DMS153 treated with DMSO at 0.1 percent for 48 hours (cell line): ENCODE measurements around the gene RPS24.
A peak's percentile ranks its signal among the peaks of the same experiment; 100 is the strongest.
"Not testable (repeated sequence)": the region's sequence is repeated elsewhere in the genome, so short reads cannot be mapped to it uniquely, and the experiment has no call there.

Experiments
- DNase-seq: peaks from one replicate; lab custom pipeline; 2025; ENCODE audit not compliant: unreplicated experiment; lab: John Stamatoyannopoulos, UW

The RPS24 gene

DNA sequence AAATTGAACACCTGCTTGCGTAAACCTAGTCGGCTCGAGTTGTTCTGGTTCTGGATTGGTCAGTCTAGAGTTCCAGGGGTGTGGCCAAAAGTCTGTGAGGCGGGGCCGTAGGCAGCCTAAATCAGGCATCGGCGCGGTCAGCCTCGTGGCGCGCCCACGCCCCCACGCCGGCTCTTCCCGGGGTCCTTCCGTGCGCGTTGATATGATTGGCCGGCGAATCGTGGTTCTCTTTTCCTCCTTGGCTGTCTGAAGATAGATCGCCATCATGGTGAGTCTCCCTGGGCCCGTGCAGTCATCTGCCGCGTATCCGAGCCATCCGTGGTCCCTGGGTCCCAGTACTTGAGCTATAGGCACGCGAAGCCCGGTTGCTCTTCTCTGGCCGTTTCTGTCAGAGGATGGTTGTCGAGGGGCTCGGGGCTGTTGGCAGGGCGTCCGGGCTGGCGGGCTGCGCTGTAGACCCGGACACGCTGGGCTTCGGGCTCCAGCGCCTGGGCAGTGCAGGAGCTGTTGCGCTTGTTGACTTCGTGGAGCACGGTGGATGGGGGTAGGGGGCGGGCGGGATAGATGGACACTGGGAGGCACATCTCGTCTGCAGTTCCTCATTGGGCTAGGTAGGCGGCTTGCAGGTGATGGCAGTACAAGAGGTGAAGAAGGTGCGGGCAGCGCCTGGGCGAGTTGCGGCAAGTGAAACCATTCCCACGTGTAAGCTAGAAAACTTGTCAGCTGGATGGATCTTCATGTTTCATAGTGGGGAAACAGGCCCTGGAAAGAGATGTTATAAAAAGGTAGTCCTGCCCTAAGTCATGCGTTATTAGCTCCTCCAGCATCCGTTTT lies at the start of gene RPS24:
Gene RPS24, plus strand, starts transcription at position 227 of the 834 bp plus-strand sequence. Its CDS starts 39 bp downstream, at position 266.
- DNase-seq = peak; percentile 97

DNA sequence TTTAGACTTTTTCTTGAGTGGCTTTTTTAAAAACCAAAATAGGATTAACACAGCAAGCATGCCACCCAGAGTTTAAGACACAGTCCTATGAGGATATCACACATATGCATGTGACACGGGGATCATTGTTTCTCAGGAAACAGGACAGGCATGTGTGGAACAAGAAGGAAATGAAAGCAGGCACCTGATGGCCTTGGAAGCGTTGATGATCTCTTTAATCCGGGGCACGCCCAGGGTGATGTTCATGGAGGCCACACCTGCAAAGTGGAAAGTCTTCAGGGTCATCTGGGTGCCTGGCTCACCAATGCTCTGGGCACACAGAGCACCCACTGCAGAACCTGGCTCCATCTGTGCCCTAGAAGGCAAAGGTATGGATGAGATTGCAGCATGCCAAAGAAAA lies 48.7 kb upstream of the RPS24 start:
- DNase-seq = no peak

DNA sequence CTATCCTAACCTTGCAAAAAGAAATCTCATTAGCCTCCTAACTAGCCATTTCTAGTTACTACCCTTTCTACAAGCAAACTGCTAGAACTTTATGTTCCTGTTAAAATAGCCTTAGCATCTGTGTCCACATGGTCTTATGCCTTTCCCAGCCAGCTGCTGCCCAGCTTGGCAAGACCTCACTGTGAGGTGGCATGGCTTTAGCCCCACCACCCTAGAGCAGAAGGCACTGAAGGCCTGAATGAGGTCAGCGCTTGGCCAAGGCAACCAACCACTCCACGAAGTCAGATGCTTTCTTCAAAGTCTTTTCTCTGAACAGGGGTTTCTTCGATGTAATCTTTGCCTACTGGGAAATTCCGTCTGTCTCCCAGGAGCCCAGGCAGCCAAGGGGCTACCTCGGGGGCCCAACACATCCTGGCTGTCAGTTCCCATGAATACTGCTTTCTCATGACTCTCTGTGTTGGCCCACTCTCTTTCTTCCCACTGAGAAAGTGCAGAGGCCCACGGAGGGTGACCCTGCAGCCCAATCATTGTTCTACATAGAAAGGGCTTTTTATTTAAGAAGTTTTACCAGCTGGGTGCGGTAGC lies 45.9 kb upstream of the RPS24 start:
- DNase-seq = no peak

DNA sequence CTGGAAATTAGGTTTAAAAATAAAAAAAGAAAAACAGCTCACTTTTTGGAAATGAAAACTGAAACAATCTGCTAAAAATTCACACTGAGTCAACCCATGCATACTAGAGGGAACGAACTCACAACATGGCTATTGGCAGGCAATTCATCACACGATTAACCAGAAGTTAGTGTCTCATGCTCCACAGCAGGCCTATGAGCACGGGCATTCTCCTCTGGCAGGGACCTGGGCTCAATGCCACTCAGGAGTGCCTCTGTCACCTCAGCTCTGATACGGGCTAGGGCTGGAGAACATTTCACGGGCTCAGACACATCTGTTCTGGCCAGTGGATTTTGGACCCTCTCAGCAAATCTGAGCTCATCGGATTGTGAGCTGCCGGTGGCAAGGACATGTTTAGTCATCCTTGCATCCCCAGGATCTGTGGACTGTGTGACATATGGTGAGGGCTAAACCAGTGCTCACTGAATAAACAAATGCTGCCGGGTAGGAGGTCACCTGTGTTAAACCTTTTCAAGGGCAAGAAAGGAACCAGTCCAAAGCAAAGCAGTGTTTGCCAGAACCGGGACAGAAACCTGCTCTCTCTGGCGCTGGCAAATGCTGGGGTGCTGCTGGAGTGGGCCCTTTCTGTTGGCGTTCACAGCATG lies 44.5 kb upstream of the RPS24 start:
- DNase-seq = no peak

DNA sequence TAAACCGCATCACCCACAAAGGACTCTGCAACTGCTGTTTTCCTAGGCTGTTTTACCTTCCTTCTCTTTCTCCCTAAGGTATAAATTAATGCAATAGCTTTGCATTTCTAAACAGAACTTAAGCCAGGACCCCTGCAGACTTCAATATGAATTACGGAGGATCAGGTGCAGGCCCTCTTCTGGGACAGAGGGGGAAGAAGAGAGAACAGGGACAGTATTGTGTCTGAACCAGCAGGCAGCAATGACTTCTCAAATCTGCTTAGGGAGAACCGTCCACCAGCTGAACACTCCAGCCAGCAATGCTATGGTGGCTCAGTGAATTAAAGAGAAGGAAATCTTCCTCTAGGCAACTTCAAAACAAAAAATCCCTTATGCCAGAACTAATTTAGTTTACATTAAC lies 40.0 kb upstream of the RPS24 start:
- DNase-seq = no peak

DNA sequence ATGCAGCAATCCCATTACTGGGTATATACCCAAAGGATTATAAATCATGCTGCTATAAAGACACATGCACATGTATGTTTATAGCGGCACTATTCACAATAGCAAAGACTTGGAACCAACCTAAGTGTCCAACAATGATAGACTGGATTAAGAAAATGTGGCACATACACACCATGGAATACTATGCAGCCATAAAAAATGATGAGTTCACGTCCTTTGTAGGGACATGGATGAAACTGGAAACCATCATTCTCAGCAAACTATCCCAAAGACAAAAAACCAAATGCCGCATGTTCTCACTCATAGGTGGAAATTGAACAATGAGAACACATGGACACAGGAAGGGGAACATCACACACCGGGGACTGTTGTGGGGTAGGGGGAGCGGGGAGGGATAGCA lies 34.9 kb upstream of the RPS24 start:
- not testable (repeated sequence) for DNase-seq

DNA sequence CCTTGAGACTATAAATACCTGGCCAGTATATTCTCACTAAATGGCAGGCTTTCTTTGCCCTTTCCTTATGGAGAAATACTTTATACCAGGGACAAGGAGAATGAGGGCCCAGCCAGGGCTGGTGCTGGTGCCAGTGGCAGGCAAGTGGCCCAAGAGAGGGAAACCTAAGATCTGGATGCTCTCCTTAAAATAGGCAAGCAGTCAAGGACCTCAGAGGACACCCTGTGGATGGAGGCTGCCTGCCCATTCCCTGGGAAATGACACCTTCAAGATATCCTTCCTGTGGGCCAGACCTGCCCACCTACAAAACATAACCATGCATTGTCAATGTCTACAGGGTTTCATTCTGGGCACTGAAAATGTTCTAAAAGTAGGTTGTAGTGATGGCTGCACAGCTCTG lies 33.5 kb upstream of the RPS24 start:
- DNase-seq = no peak

DNA sequence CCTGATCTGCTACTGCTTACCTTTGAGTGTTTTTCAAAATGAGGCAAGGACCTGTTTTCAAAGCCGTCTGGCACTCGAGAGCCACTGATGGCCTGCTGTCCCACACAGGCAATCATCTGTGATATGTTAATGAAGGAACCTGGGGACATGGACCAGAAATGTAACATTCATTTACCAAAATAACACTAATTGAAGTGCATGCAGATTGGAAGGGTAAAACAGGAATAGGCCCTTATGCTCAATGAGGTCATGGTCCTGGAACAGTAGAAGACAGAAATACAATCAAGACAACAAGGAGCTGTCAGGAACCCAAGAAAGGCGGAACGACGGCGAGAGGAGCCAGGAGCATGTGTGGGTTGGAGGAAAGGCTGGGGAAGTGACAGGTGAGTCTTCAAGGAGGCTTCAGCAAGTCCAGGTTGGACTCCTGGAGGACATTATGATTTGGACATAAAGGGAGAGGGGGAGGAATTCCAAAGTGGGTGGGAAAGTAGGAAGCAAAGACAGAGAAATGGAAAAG lies 32.6 kb upstream of the RPS24 start:
- no peak for DNase-seq

DNA sequence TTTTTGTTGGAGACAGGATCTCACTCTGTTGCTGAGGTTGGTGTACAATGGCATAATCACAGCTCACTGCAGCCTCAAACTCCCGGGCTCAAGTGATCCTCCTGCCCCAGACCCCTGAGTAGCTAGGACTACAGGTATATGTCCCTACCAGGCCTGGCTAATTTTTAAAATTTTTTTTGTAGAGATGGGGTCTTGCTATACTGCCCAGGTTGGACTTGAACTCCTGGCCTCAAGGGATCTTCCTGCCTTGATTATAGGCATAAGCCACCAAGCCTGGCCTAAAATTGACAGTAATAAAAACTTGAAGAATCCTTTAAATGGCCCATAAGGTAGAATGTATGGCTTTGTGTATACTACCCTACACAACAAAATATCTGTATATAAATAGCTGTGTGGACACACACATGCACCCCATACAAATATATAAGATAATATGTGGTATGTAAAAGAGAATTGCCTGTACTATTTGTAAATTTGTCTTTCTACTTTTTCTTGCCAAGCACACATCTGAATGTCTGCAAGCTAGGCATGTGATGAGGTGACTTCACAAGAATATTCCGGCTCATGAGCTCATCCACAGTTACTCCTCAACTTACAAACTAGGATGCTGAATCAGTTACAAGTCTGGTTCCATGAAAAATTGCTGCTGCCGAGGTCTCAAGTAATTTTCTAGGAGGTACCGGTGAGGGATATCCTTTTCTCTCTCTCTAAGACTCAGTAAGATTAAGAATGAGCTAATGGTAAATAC lies 30.9 kb upstream of the RPS24 start:
- no peak for DNase-seq

DNA sequence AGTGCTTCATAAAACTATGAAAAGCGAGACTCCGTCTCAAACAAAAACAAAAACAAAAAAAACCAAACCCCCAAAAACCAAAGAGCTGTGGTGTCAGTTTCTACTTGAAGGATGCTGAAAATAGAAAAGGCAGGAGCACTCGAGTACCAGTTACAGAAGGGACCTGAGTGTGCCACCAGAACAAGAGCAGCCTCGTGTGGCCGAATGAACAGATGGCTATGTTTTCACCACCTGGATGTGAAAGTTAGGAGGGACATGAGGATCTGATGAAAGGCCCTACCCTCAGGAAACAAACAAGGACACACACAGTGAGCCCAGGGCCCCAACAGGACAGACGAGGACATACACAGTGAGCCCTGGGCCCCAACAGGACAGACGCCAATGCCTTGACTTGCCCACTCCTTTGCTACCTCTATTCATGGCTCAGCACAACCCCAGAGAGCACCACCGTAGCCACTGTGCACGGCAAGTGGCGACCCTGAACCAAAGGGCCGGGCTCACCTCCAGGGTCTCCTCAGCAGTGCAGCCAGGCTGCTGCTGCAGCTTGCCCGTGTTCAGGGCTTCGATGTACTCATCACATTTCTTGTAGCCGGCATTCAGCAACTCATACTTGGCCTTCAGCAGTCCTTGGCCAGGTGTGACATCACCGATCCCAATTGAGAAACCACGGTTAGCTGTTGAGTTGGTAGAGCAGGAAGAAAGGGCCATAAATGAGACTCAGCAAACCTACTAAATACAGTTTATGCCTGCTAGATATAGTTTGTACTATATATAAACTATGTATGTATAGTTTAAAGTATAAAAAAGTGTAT lies 29.2 kb upstream of the RPS24 start:
- DNase-seq = no peak

DNA sequence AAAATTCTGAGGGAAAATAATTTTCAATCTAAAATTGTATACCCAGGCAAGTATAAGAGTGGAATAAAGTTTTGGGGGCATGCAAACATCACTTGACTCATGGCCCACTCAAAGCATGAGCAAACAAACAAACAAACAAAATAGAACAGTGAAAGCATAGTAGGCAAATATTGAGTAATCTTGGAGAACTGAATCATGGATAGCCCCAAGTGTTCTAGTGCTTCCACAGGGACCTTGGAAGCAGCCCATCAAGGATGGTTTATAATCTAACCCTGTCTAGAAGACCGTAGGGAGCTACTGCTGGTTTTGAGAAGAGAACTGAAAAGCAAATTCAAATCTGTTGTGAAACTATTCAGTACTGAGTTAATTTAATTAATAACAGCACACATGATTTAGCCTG lies 26.5 kb upstream of the RPS24 start:
- DNase-seq = no peak

DNA sequence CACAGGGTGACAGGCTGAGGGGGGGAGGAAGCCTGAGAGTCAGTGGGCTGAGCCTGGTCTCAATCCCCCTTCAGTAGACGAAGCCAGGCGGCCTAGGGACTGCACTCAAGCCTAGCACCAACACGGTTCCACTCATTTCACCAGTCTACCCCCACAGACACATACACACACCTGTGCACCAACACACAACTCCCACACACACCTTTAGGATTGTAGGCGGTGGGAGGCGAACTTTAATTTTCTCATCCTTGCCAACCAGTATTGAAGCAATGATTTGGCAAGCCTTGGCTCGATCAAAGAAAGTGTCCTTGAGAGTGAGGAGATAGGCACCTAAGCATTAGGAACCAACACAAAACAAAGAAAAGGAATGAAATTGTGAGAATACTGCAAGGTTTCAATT lies 24.0 kb upstream of the RPS24 start:
- no peak for DNase-seq

DNA sequence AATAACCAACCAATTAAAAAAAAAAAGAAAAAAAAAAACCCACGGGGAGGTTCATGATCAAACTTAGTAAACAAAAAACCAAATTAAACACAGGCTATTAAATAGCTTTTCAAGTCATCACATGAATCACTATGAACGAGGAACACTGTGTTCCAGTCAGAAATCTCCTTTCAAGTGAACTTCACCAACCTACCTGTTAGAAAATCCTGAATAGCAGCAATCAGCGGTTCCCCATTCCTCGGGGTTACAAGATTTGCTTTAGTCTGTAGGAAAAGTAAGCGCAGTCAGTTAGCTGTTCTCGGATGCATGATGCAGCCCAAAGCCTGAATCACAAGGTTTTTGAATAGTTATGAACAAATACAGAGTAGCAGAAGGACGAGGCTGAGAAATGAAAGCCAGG lies 23.4 kb upstream of the RPS24 start:
- no peak for DNase-seq

DNA sequence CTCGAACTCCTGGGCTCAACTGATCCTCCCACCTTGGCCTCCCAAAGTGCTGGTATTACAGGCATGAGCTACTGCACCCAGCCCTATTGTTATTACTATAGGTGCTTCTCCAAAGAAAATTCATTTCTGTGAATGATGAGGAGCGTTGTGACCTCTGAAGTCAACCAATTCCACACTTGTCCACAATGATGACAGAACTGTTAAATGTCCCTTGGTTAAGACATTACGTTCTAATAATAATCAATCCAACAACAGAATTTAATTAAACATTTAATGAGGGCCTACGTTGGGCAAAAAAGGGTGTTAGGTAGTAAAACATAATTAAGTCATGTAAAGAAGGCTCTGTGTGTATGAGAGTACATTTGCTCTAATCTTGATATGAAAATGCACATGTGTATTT lies 22.6 kb upstream of the RPS24 start:
- DNase-seq = no peak

DNA sequence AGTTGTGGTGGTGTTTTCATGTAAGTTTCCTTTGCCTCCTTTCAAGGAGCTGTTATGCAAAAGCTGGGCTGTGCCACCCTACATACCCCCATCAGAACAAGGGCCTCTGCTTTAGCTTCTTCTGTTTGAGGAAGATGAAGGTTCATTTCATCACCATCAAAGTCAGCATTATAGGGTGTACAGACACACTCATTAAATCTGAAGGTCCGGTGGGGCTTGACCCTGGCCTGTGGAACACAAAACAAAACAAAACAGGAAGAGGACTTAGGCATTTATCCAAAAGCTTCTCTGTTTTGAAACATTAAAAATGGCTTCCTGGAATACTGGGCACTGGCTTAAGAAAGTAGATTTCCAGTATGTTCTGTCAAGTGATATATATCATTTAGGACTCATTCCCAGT lies 20.1 kb upstream of the RPS24 start:
- no peak for DNase-seq

DNA sequence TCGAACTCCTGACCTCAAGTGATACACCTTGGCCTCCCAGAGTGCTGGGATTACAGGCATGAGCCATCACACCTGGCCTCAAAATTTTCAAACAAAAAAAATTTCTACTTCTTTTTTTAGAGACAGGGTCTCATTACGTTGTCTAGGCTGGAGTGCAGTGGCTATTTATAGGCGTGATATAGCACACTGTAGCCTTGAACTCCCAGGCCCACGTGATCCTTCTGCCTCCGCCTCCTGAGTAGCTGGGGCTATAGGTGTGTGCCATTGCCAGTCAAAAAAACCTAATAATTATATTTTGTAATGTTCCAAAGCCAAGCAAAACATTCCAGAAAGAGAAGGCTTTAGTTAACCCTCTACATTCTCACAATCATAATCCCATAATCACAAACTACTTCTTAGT lies 18.1 kb upstream of the RPS24 start:
- no peak for DNase-seq

DNA sequence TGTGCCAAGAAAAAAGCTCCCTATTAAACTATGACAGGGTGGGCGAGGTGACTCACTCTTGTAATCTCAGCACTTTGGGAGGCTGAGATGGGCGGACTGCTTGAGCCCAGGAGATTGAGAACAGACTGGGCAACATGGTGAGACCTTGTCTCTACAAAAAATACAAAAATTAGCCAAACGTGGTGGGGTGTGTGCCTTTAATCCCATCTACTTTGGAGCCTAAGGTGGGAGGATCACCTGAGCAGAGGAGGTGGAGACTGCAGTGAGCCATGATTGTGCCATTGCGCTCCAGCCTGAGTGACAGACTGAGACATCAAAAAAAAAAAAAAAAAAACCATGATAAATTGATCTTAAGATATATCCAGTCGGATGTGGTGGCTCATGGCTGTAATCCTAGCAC lies 15.8 kb upstream of the RPS24 start:
- no peak for DNase-seq

DNA sequence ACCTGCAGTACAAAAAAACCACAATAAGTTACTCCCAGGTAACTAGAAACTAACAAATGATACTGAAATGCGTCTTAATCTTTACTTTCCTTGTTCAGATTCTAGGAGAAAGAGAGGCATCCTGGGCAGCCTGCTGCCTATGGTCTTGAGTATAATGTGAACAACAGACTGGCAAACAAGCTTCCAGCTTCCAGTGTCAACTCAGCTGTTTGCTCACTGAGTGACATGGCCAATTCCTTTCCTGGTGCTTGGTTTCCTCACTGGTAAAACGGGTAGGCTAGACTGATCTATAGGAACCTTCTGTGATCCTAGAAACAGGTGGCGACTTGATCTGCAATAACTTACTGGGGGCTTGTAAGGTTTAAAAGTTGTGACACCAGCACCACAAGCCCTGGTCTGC lies 14.4 kb upstream of the RPS24 start:
- DNase-seq = no peak

DNA sequence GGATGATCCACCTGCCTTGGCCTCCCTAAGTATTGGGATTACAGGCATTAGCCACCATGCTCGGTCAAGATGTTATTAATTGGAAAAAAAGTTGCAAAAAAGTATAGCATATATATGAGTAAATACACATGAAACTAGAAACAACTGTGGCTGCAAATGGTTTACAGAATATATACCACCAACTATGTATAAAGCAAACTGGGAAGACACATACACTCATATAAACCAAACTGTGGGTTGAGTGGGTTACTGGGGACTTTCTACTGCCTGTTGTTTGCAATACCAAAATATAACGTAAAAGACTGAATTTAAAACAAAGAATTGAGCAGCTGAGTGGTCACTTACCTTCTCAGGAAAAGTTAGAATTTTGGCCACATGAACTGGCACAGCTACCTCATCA lies 12.5 kb upstream of the RPS24 start:
- no peak for DNase-seq

DNA sequence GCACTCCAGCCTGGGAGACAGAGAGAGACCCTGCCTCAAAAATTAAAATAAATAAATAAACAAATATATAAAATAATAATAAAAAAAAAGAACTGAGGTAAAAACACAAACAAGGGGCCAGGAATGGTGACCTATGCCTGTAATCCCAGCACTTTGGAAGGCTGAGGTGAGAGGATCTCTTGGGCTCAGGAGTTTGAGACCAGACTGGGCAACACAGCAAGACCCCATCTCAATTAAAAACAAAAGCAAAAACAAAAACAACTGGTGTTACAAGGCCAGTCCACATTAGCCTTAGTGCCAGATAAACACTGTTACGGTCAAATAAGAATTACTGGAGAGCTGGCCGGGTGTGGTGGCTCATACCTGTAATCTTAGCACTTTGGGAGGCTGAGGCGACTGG lies 9.9 kb upstream of the RPS24 start:
- DNase-seq = no peak
